Tibial nerve (tissue), 4 donors: ENCODE data around the gene SETD3.

ENCODE experiments used
- EP300 ChIP-seq, 2 donors: sonication (generic); formaldehyde crosslinking; IDR thresholded peaks; one replicate each; pipeline ENCODE4 v1.6.1; 2017; ENCODE audit warnings: antibody characterized with exemption in 2 of 2, mild to moderate bottlenecking in 1 of 2
- POLR2A ChIP-seq, 2 donors: fragments of 450-650 bp; IDR thresholded peaks; one replicate each; pipeline ENCODE4 v1.6.1; 2017; ENCODE audit warnings: antibody characterized with exemption in 2 of 2, mild to moderate bottlenecking in 2 of 2, moderate library complexity in 2 of 2
- TF ChIP-seq, protein P1 (sequence below), 5 experiments: fragments of 200-600 bp in 3 of 5; fragments of 450-650 bp in 2 of 5; sonication (generic) in 3 of 5; IDR thresholded peaks; one replicate each; pipeline ENCODE4 v1.5.1; 2016 to 2019; ENCODE audit warnings: antibody characterized with exemption in 5 of 5, mild to moderate bottlenecking in 3 of 5, moderate library complexity in 2 of 5

GRCh38 chr14:99480917-99481744, 472 bp upstream of the SETD3 start, which contains the start of gene CCNK:
- TF ChIP-seq, protein P1, sequence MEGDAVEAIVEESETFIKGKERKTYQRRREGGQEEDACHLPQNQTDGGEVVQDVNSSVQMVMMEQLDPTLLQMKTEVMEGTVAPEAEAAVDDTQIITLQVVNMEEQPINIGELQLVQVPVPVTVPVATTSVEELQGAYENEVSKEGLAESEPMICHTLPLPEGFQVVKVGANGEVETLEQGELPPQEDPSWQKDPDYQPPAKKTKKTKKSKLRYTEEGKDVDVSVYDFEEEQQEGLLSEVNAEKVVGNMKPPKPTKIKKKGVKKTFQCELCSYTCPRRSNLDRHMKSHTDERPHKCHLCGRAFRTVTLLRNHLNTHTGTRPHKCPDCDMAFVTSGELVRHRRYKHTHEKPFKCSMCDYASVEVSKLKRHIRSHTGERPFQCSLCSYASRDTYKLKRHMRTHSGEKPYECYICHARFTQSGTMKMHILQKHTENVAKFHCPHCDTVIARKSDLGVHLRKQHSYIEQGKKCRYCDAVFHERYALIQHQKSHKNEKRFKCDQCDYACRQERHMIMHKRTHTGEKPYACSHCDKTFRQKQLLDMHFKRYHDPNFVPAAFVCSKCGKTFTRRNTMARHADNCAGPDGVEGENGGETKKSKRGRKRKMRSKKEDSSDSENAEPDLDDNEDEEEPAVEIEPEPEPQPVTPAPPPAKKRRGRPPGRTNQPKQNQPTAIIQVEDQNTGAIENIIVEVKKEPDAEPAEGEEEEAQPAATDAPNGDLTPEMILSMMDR (IDR thresholded peaks at IDR 0.05), result peak in 1 of 5 experiments; percentile 43
- TF ChIP-seq POLR2A (IDR thresholded peaks at IDR 0.05) (peak; percentile 88 to 95), EP300 (IDR thresholded peaks at IDR 0.05) (peak; percentile 93 to 100)
